Endothelial cell (in vitro differentiated cells): ENCODE measurements around the gene PPM1B. TPM values are rescaled to one million over a fixed set of nuclear protein-coding genes. Genes with fewer than 3 reads are reported as not detected.

Experiments used
- DNase-seq: peaks from one replicate; pipeline ENCODE4 v3.0.0; 2021; ENCODE audit warnings: low spot score
- H3K27ac Mint-ChIP-seq: one replicate; pipeline ENCODE4 v1.8.0; 2021; ENCODE audit warnings: mixed read lengths, inconsistent platforms; ENCODE audit not compliant: unreplicated experiment
- H3K27me3 Mint-ChIP-seq: one replicate; pipeline ENCODE4 v1.8.0; 2021; ENCODE audit warnings: mild to moderate bottlenecking, moderate library complexity, mixed read lengths, inconsistent platforms; ENCODE audit not compliant: unreplicated experiment
- H3K36me3 Mint-ChIP-seq: one replicate; pipeline ENCODE4 v1.8.0; 2021; ENCODE audit warnings: mild to moderate bottlenecking, low read depth, mixed read lengths, inconsistent platforms; ENCODE audit not compliant: unreplicated experiment
- H3K4me1 Mint-ChIP-seq: one replicate; pipeline ENCODE4 v1.8.0; 2021; ENCODE audit warnings: mild to moderate bottlenecking, mixed read lengths, inconsistent platforms; ENCODE audit not compliant: unreplicated experiment
- H3K4me3 Mint-ChIP-seq: one replicate; pipeline ENCODE4 v1.8.0; 2021; ENCODE audit warnings: mild to moderate bottlenecking, mixed read lengths, inconsistent platforms; ENCODE audit not compliant: unreplicated experiment
- H3K9me3 Mint-ChIP-seq: one replicate; pipeline ENCODE4 v1.8.0; 2021; ENCODE audit warnings: mixed read lengths, inconsistent platforms; ENCODE audit not compliant: unreplicated experiment
- total RNA-seq: library from RNA; stranded (reverse); fragmentation: NEBNext Ultra II Directional; extraction: Animal tissue kit (Norgen Biotek cat#: 25700); gene quantifications from one replicate; pipeline ENCODE4 v1.2.1, GENCODE V29; 2021; ENCODE audit not compliant: unreplicated experiment
- TF ChIP-seq, protein P1 (sequence below): fragments of 200-600 bp; sonication (generic); IDR thresholded peaks from one replicate; pipeline ENCODE4 v1.5.0; 2021; ENCODE audit warnings: antibody characterized with exemption; ENCODE audit not compliant: unreplicated experiment

Gene PPM1B
- total RNA-seq, 1 donor from 2014 or later: 31.2 TPM

DNA sequence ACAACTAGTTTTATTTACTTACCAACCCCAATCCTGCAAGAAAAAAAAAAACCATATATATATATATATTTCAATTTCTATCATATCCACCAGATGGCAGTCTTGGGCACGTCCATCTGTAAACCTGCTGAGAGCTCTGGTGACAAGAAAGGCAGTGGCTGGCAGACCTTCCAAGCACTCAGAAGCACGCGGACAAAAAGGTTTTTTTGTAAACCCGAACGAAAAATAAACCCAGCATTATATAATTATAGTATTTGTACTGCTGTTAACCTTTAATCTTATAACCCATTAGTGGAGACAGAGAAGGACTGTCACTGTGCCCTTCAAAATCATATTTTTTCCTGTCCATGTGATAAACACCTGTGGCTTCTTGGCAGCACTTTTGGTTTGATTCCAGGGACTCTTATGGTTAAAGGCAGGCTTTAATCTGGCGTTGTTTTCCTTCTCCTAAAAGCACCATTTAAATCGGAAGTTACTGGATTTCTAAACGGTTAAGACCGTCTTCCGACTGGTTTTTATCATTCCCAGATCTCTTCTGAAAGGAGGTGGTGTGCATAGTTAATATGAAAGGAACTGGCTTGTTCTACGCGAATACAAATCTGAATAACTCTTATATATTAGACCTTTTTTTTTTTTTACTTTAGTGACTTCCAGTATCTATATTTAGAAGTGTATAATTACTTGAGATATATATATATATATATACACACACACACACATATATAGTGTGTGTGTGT, 75.6 kb downstream of the PPM1B start:
- no peak overlapping the region for H3K27ac Mint-ChIP-seq
- peak; percentile 36 for DNase-seq

DNA sequence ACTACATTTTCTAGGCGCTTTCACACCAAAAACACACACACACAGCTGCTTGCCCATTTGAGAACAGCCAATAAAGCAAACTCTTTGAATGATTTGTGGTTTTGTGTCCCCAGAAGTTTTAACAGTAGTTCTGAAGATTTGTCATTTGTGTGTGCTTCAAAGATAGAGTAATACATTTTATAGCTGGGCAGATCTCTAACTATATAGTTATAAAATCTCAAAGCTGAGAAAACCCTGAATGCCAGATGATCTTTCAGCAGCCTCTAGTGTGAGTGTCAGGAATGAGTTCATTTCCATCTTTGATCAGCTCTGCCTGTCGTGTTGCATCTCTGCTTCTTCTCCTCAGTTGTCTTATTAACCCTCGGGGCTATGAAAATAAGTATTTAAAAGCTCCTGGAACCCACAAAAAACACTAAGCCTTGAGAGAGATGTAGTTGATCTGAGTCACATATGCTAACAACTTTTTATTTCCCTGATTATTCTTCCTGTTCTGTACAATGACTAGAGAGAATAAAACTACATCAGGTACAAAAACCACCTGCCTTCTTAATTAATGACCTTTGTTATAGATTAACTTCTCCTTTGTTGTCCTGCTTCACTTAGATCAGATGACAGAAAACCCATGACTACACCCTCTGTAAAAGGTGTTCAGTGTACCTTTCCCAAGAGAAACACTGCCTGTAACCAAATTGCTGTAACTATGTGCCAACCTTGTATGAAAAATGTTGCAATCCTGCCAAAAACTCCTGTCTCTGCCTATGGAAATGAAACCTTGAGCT, 76.6 kb downstream of the PPM1B start:
- Mint-ChIP-seq H3K9me3 (no peaks in the 10 kb centered on the region), H3K36me3 (no peaks in the 10 kb centered on the region)
- no peak for DNase-seq

More for the DNA sequence above, 75.6 kb downstream of the PPM1B start:
- H3K4me3 Mint-ChIP-seq: no peak overlapping the region
- H3K27me3 Mint-ChIP-seq: peaks cover 1% of the 10 kb centered on the region
- TF ChIP-seq, protein P1, sequence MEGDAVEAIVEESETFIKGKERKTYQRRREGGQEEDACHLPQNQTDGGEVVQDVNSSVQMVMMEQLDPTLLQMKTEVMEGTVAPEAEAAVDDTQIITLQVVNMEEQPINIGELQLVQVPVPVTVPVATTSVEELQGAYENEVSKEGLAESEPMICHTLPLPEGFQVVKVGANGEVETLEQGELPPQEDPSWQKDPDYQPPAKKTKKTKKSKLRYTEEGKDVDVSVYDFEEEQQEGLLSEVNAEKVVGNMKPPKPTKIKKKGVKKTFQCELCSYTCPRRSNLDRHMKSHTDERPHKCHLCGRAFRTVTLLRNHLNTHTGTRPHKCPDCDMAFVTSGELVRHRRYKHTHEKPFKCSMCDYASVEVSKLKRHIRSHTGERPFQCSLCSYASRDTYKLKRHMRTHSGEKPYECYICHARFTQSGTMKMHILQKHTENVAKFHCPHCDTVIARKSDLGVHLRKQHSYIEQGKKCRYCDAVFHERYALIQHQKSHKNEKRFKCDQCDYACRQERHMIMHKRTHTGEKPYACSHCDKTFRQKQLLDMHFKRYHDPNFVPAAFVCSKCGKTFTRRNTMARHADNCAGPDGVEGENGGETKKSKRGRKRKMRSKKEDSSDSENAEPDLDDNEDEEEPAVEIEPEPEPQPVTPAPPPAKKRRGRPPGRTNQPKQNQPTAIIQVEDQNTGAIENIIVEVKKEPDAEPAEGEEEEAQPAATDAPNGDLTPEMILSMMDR: peak; percentile 85
- H3K4me1 Mint-ChIP-seq: no peaks in the 10 kb centered on the region
- H3K36me3 Mint-ChIP-seq: no peaks in the 10 kb centered on the region
- no peaks in the 10 kb centered on the region for H3K9me3 Mint-ChIP-seq

DNA sequence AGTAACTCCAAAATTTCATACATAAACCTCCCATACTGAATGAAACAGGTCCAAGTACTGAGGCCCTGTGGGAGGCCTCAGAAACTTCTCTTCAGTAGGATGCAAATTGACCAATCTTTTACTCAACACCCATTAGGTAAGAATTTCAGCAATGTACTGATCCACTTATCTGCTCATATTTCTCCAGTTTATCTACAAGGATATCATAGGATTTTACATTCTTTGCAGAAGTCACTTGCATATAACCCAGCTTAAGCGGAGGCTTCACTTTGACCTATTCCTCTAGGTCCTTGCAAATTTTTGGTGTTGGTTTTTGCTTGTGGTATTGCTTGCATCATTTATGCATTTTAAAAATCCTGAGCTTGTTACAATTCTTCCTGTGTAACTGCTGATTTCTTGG, 77.8 kb downstream of the PPM1B start:
- Mint-ChIP-seq H3K4me1 (no peaks in the 10 kb centered on the region), H3K27ac (no peak overlapping the region), H3K36me3 (no peaks in the 10 kb centered on the region), H3K4me3 (no peak overlapping the region), H3K9me3 (no peaks in the 10 kb centered on the region), H3K27me3 (peaks cover 1% of the 10 kb centered on the region)
- TF ChIP-seq, protein P1: no peak
- no peak for DNase-seq

More for the DNA sequence above, 76.6 kb downstream of the PPM1B start:
- TF ChIP-seq, protein P1: no peak
- H3K4me3 Mint-ChIP-seq: no peak overlapping the region
- peaks cover 1% of the 10 kb centered on the region for H3K27me3 Mint-ChIP-seq
- H3K4me1 Mint-ChIP-seq: no peaks in the 10 kb centered on the region
- no peak overlapping the region for H3K27ac Mint-ChIP-seq

DNA sequence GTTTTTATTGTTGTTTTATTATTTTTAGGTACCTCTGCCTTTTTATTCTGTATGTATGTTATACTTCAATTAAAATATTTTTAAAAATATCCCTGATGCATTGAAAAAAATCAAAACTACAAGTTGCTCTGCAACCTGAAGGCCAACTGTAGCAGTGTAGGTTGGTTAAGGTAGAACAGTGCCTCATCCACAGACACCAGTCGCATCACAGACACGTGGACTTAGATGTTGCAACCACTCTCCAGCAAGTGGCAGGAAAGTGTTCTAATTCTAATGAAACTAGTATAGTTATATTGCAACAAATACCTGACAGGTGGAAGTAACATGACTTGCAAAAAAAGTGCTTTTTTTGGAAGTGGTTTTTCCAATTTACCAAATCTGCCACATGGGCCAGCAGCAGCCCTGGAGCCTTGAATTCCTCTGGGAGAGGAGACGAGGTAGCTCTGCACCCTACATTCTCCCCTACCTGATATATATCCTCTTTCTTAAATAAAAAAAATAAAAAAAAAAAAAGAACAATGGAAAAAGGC, 78.2 kb downstream of the PPM1B start:
- H3K27ac Mint-ChIP-seq: no peak overlapping the region
- no peak overlapping the region for H3K4me3 Mint-ChIP-seq
- H3K27me3 Mint-ChIP-seq: peaks cover 1% of the 10 kb centered on the region
- H3K9me3 Mint-ChIP-seq: no peaks in the 10 kb centered on the region
- H3K36me3 Mint-ChIP-seq: no peaks in the 10 kb centered on the region
- TF ChIP-seq, protein P1: no peak
- no peaks in the 10 kb centered on the region for H3K4me1 Mint-ChIP-seq
- DNase-seq: no peak
